Upper lobe of right lung (tissue), 1 donor: ENCODE measurements around the gene YTHDF1. TPM values are rescaled to one million over a fixed set of nuclear protein-coding genes. Genes with fewer than 3 reads are reported as not detected.

Experiments used
- ATAC-seq: fragments of 200-7000 bp; cut with Tn5 transposase; one replicate; pipeline ENCODE4 v1.9.1; 2020; ENCODE audit warnings: mild to moderate bottlenecking, moderate library complexity
- DNase-seq: peaks from one replicate; pipeline ENCODE4 v3.0.0-alpha.2; 2020
- H3K27ac ChIP-seq: fragments of 200-600 bp; one replicate; pipeline ENCODE4 v1.8.0; 2022
- H3K27me3 ChIP-seq: fragments of 200-600 bp; one replicate; pipeline ENCODE4 v1.8.0; 2022; ENCODE audit warnings: mild to moderate bottlenecking
- H3K36me3 ChIP-seq: fragments of 200-600 bp; one replicate; pipeline ENCODE4 v1.8.0; 2022
- H3K4me1 ChIP-seq: fragments of 200-600 bp; one replicate; pipeline ENCODE4 v1.8.0; 2022
- H3K4me3 ChIP-seq: fragments of 200-600 bp; one replicate; pipeline ENCODE4 v1.8.0; 2022; ENCODE audit warnings: mild to moderate bottlenecking
- H3K9me3 ChIP-seq: fragments of 200-600 bp; one replicate; pipeline ENCODE4 v1.8.0; 2022
- intact Hi-C: fragments of 100-400 bp; cut with DNase I; formaldehyde crosslinking; loops from one replicate; pipeline ENCODE4 v1.11.0; 2022
- total RNA-seq: library from RNA; stranded (reverse); fragmentation: NEBNext Ultra II Directional; extraction: Animal tissue kit (Norgen Biotek cat#: 25700); gene quantifications from one replicate; pipeline ENCODE4 v1.2.1, GENCODE V29; 2021
- TF ChIP-seq, protein P1 (sequence below): fragments of 200-600 bp; IDR thresholded peaks from one replicate; pipeline ENCODE4 v1.8.0; 2022; ENCODE audit warnings: antibody characterized with exemption
- donor health status: DM: no; HTN: yes; CAD: no; lungs with severe emphysema.

The YTHDF1 gene
- total RNA-seq, 1 donor from 2014 or later, result 36.9 TPM

DNA sequence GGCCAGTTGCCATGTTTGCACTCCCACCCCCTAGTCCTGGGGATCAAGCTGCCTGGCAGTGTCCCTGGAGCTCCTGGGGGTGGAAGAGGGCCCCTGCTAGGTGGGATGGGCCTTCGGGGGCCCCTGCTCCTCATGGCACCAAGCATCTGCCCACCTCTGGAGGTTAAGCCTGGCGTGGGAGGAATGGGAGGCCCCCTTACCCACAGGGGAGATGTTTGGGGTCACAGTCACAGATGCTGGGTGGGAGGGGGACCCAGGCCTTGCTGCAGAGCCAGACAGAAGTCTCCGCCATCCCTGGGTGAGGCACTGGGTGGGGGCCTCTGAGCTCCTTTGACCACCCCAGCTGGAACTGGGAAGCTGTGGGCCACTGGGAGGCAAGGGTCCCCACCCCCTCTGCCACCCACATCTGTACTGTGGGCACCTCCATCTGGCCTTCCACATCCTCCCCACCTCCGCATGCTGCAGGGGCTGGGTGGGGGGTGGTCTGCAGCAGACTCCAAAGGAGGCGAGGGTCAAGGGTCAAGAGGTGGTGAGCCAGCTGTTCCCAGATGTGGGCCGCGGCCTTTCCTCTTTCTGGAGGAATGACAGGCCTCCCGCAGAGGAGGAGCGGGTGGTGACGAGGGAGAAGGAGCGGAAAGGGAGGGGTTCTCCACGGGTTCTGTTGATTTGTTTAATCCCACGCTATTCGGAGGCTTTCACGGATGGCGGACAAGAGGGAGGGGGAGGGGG lies 41.5 kb downstream of the YTHDF1 start:
- peaks cover 6% of the 10 kb centered on the region for H3K4me1 ChIP-seq
- no peak overlapping the region for H3K4me3 ChIP-seq
- H3K9me3 ChIP-seq, result no peaks in the 10 kb centered on the region
- no peaks in the 10 kb centered on the region for H3K36me3 ChIP-seq
- ATAC-seq (no peak), DNase-seq (no peak)
- H3K27me3 ChIP-seq, result peaks cover 69% of the 10 kb centered on the region
- TF ChIP-seq, protein P1, sequence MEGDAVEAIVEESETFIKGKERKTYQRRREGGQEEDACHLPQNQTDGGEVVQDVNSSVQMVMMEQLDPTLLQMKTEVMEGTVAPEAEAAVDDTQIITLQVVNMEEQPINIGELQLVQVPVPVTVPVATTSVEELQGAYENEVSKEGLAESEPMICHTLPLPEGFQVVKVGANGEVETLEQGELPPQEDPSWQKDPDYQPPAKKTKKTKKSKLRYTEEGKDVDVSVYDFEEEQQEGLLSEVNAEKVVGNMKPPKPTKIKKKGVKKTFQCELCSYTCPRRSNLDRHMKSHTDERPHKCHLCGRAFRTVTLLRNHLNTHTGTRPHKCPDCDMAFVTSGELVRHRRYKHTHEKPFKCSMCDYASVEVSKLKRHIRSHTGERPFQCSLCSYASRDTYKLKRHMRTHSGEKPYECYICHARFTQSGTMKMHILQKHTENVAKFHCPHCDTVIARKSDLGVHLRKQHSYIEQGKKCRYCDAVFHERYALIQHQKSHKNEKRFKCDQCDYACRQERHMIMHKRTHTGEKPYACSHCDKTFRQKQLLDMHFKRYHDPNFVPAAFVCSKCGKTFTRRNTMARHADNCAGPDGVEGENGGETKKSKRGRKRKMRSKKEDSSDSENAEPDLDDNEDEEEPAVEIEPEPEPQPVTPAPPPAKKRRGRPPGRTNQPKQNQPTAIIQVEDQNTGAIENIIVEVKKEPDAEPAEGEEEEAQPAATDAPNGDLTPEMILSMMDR, result no peak
- intact Hi-C loops, result no loop called here
- H3K27ac ChIP-seq, result no peak overlapping the region

DNA sequence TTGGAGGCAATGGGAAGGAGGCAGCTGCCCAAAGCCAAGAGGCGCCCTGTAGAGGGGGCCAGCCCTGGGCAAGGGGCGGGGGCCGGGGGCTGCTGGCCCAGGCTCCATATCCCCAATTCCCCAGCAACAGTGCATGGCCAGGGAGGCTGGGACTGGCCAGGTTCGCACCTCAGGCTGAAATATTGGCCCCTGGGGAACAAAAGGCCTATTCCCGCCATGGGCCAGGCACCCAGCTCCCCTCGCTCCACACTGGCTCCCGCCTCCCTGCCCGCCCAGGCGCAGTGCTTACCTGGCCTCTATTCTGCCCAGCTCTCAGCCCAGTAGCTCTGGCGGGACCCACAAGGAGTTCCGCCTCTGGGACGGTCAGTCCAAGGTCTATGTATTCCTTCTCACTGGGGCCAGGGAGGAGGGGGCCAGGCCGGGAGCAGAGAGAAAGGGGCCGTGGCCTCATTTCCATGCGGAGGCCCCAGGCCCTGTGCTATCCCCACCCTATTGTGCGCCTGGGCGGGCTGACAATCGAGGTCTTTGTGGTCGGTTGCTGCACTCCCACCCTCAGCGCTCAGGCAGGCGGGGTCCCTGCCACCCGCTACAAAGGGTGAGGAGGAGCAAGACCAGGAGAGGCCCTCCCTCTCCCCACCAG lies 42.3 kb downstream of the YTHDF1 start:
- no peaks in the 10 kb centered on the region for H3K4me1 ChIP-seq
- H3K36me3 ChIP-seq, result no peaks in the 10 kb centered on the region
- intact Hi-C loops, result no loop called here
- no peak overlapping the region for H3K4me3 ChIP-seq
- no peaks in the 10 kb centered on the region for H3K9me3 ChIP-seq
- ATAC-seq (no peak), DNase-seq (no peak)
- H3K27me3 ChIP-seq, result peaks cover 62% of the 10 kb centered on the region
- TF ChIP-seq, protein P1, result no peak
- no peak overlapping the region for H3K27ac ChIP-seq

DNA sequence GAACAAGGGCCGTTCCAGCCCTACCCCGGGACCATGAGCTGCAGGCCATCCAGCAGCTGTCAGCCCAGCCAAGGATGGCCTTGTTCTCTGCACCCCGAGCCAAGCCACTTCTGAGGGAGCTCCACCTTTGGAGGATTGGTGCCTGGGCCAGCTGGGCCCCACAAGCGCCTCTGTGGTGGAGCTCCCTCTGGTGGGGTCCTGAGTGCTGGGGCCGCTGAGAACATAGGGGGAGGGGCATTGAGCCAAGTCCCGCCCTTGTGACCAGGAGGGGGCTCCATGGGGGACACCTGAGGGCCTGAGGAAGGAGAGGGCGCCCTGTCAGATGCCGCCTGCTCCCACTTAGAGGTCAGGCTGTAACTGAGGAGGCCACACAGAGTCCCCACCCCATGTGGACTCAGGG lies 43.2 kb downstream of the YTHDF1 start:
- H3K27me3 ChIP-seq, result peaks cover 53% of the 10 kb centered on the region
- no peaks in the 10 kb centered on the region for H3K4me1 ChIP-seq
- ATAC-seq (no peak), DNase-seq (no peak)
- no peak overlapping the region for H3K4me3 ChIP-seq
- no peaks in the 10 kb centered on the region for H3K36me3 ChIP-seq
- H3K9me3 ChIP-seq, result no peaks in the 10 kb centered on the region
- H3K27ac ChIP-seq, result no peak overlapping the region
- intact Hi-C loops, result no loop called here
- TF ChIP-seq, protein P1, result no peak

DNA sequence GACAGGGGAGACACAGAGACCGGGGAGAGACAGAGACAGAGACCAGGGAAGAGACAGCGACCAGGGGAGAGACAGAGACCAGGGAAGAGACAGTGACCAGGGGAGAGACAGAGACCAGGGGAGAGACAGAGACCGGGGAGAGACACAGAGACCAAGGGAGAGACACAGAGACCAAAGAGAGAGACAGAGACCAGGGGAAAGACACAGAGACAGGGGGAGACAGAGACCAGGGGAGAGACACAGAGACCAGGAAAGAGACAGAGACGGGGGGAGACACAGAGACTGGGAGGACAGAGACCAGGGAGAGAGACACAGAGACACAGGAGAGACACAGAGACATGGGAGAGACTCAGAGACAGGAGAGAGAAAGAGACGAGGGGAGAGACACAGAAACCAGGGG lies 43.9 kb downstream of the YTHDF1 start:
- Histone ChIP-seq H3K27me3 (peaks cover 46% of the 10 kb centered on the region), H3K27ac (no peak overlapping the region), H3K4me1 (no peaks in the 10 kb centered on the region), H3K4me3 (no peak overlapping the region), H3K36me3 (no peaks in the 10 kb centered on the region), H3K9me3 (no peaks in the 10 kb centered on the region)
- intact Hi-C loops, result no loop called here
- ATAC-seq (no peak), DNase-seq (no peak)
- TF ChIP-seq, protein P1, result no peak

DNA sequence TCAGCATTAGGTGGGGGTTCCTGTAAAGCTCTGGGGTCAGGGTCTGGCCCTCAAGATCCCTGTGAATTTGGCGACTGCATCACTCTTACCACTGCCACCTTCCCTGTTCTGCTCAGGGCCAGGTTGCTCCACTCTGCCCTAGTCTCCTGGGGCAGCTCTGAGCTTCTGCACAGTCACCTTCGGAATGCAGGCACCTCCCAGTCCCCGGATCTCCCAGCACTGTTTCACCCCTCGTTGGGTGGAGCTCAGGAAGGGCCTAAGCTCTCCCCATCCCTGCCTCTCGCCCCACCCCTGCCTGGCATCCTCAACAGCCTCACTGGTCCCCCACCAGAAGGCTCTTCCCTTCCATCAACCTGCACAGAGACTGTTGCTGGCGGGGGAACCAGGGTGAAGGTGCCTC lies 46.2 kb downstream of the YTHDF1 start:
- Histone ChIP-seq H3K9me3 (no peaks in the 10 kb centered on the region), H3K27me3 (peaks cover 32% of the 10 kb centered on the region), H3K4me3 (no peak overlapping the region), H3K36me3 (no peaks in the 10 kb centered on the region), H3K4me1 (no peaks in the 10 kb centered on the region), H3K27ac (no peak overlapping the region)
- DNase-seq (no peak), ATAC-seq (no peak)
- intact Hi-C loops, result no loop called here
- TF ChIP-seq, protein P1, result no peak
